GM12878 (cell line): ENCODE results near the gene BIRC6. TPM values are rescaled to one million over a fixed set of nuclear protein-coding genes. Genes with fewer than 3 reads are reported as not detected.

Experiments used
- ATAC-seq: fragments of 200-7000 bp; cut with Tn5 transposase; 3 replicates; pipeline ENCODE4 v1.9.1; 2020; ENCODE audit warnings: mild to moderate bottlenecking, moderate library complexity
- BruUV-seq: library from RNA; stranded (reverse); fragments of 400-500 nt; replicated peaks from 2 replicates; lab custom pipeline; 2021; lab: Mats Ljungman, UMichigan
- CTCF ChIA-PET: fragments of 300-600 bp; sonication (Branson Sonifier 250); formaldehyde crosslinking; extraction: SDS; loops from one replicate; lab custom pipeline; 2021; ENCODE audit warnings: inconsistent platforms; lab: Yijun Ruan, JAX
- POLR2A ChIA-PET: fragments of 350-600 bp; formaldehyde crosslinking; extraction: SDS; loops from one replicate; lab custom pipeline; 2021; ENCODE audit warnings: inconsistent platforms; lab: Charles Lee
- RAD21 ChIA-PET: fragments of 300-600 bp; sonication (Branson Sonifier 250); formaldehyde crosslinking; loops from one replicate; lab custom pipeline; 2023; ENCODE audit warnings: antibody characterized with exemption; ENCODE audit not compliant: unreplicated experiment; lab: Charles Lee
- SMC1A ChIA-PET: fragments of 300-600 bp; sonication (Branson Sonifier 250); formaldehyde crosslinking; loops from one replicate; lab custom pipeline; 2023; ENCODE audit not compliant: unreplicated experiment, uncharacterized antibody; lab: Charles Lee
- DNase-seq: peaks from one replicate; pipeline ENCODE4 v3.0.0-alpha.2; 2011; ENCODE audit warnings: low read depth, low spot score
- FAIRE-seq: peaks from 3 replicates; lab custom pipeline; 2011; peaks lifted over from hg19 to GRCh38; lab: Jason Lieb, UNC
- H2AFZ ChIP-seq: 2 replicates; pipeline ENCODE4 v1.6.0; 2011; ENCODE audit warnings: low read depth, low read length, control low read depth; ENCODE audit not compliant: control insufficient read depth
- H3K27ac ChIP-seq: 2 replicates; pipeline ENCODE4 v1.5.1; 2011; ENCODE audit warnings: control low read depth; ENCODE audit not compliant: control insufficient read depth, insufficient read depth
- H3K27me3 ChIP-seq, 2 experiments: replicated peaks in 1 of 2; 2 replicates each; pipeline versions ENCODE4 v1.6.0 to v1.6.1; 2011; ENCODE audit warnings: low read length in 1 of 2; ENCODE audit not compliant: control insufficient read depth in 2 of 2, insufficient read depth in 2 of 2
- H3K36me3 ChIP-seq, 2 experiments: 2 replicates each; pipeline ENCODE4 v1.5.1; 2011; ENCODE audit warnings: low read length in 1 of 2; ENCODE audit not compliant: control insufficient read depth in 2 of 2, insufficient read depth in 2 of 2
- H3K4me1 ChIP-seq: 2 replicates; pipeline ENCODE4 v1.6.1; 2011; ENCODE audit warnings: mild to moderate bottlenecking, low read length, moderate library complexity, mixed read lengths; ENCODE audit not compliant: control insufficient read depth, insufficient read depth
- H3K4me2 ChIP-seq: 2 replicates; pipeline ENCODE4 v1.6.0; 2011; ENCODE audit warnings: control low read depth; ENCODE audit not compliant: control insufficient read depth, insufficient read depth
- H3K4me3 ChIP-seq: fragments of 200-600 bp; sonication (generic); 2 replicates; pipeline ENCODE4 v1.5.1; 2016
- H3K79me2 ChIP-seq: 2 replicates; pipeline ENCODE4 v1.6.0; 2011; ENCODE audit warnings: low read length; ENCODE audit not compliant: control insufficient read depth, insufficient read depth
- H3K9ac ChIP-seq: 2 replicates; pipeline ENCODE4 v1.8.0; 2011; ENCODE audit warnings: low read length, control low read depth, mixed read lengths; ENCODE audit not compliant: control insufficient read depth, insufficient read depth
- H3K9me3 ChIP-seq: replicated peaks from 3 replicates; pipeline ENCODE4 v1.5.1; 2011; ENCODE audit warnings: mild to moderate bottlenecking, low read length; ENCODE audit not compliant: control insufficient read depth, insufficient read depth
- H4K20me1 ChIP-seq: 2 replicates; pipeline ENCODE4 v1.6.0; 2011; ENCODE audit not compliant: control insufficient read depth, insufficient read depth
- ATF2 ChIP-seq: IDR thresholded peaks from 2 replicates; pipeline ENCODE4 v1.6.1; 2012; ENCODE audit warnings: low read length, inconsistent platforms
- BCL3 ChIP-seq: IDR thresholded peaks from 2 replicates; pipeline ENCODE4 v1.6.1; 2011; ENCODE audit warnings: borderline replicate concordance, low read depth, mild to moderate bottlenecking, moderate library complexity, low read length; ENCODE audit not compliant: insufficient read depth, poor library complexity, severe bottlenecking
- BHLHE40 ChIP-seq, 2 experiments: fragments of 450-650 bp in 1 of 2; IDR thresholded peaks; 2 replicates each; pipeline ENCODE4 v1.6.1; 2011 to 2017; ENCODE audit warnings: low read depth in 2 of 2, borderline replicate concordance in 1 of 2, improper control_type of control experiment in 1 of 2, low read length in 1 of 2, mild to moderate bottlenecking in 1 of 2
- EED ChIP-seq: sonication (generic); IDR thresholded peaks from 2 replicates; pipeline ENCODE4 v1.6.1; 2016; ENCODE audit warnings: antibody characterized with exemption, low read depth
- FOS ChIP-seq: IDR thresholded peaks from 3 replicates; pipeline ENCODE4 v1.6.1; 2011; ENCODE audit warnings: borderline replicate concordance; ENCODE audit not compliant: insufficient read length; ENCODE audit errors: extremely low read depth
- FOXM1 ChIP-seq: IDR thresholded peaks from 2 replicates; pipeline ENCODE4 v1.6.1; 2012; ENCODE audit warnings: low read depth, mild to moderate bottlenecking, inconsistent platforms, low read length, moderate library complexity
- IKZF1 ChIP-seq: fragments of 450-650 bp; conservative IDR thresholded peaks from 2 replicates; pipeline ENCODE4 v1.6.1; 2017; ENCODE audit warnings: antibody characterized with exemption, mild to moderate bottlenecking
- IKZF2 ChIP-seq, 2 experiments: fragments of 450-650 bp; IDR thresholded peaks; 2 replicates each; pipeline ENCODE4 v1.6.1; 2017; ENCODE audit warnings: mild to moderate bottlenecking in 2 of 2, moderate library complexity in 2 of 2
- MTA2 ChIP-seq: fragments of 450-650 bp; IDR thresholded peaks from 2 replicates; pipeline ENCODE4 v1.6.1; 2016; ENCODE audit warnings: low read depth, mild to moderate bottlenecking, moderate library complexity
- MYB ChIP-seq: fragments of 150-350 bp; IDR thresholded peaks from 2 replicates; pipeline ENCODE4 v1.6.1; 2014; ENCODE audit warnings: mild to moderate bottlenecking, low read depth, low read length, borderline replicate concordance
- NBN ChIP-seq: fragments of 450-650 bp; IDR thresholded peaks from 2 replicates; pipeline ENCODE4 v1.6.1; 2016
- PML ChIP-seq: IDR thresholded peaks from 2 replicates; pipeline ENCODE4 v1.6.1; 2012; ENCODE audit warnings: low read length, inconsistent platforms
- PRDM15 ChIP-seq: fragments of 450-650 bp; formaldehyde crosslinking; IDR thresholded peaks from 2 replicates; pipeline ENCODE4 v1.4.0; 2020; ENCODE audit warnings: mild to moderate bottlenecking, moderate library complexity
- TCF12 ChIP-seq: IDR thresholded peaks from 2 replicates; pipeline ENCODE4 v1.6.1; 2011; ENCODE audit warnings: low read depth, mild to moderate bottlenecking, low read length
- TCF7 ChIP-seq: IDR thresholded peaks from 2 replicates; pipeline ENCODE4 v1.6.1; 2014; ENCODE audit warnings: antibody characterized with exemption, borderline replicate concordance
- YY1 ChIP-seq: IDR thresholded peaks from 2 replicates; pipeline ENCODE4 v1.6.1; 2011; ENCODE audit warnings: low read depth, mild to moderate bottlenecking, low read length
- ZBED1 ChIP-seq: IDR thresholded peaks from 2 replicates; pipeline ENCODE4 v1.6.1; 2016; ENCODE audit warnings: borderline replicate concordance
- ZNF217 ChIP-seq: fragments of 450-650 bp; IDR thresholded peaks from 2 replicates; pipeline ENCODE4 v1.6.1; 2017; ENCODE audit warnings: antibody characterized with exemption, mild to moderate bottlenecking
- WGBS: methylation state at CpG from one replicate; pipeline ENCODE4 v1.1.6; 2016; ENCODE audit warnings: low lambda C conversion rate; ENCODE audit not compliant: insufficient replicate concordance, insufficient coverage; ENCODE audit errors: missing lambda C conversion rate; 5-methylcytosine and 5-hydroxymethylcytosine counted together
- in situ Hi-C: fragments of 300-500 bp; cut with MboI; formaldehyde crosslinking; loops from 9 replicates; pipeline ENCODE4 v1.14.3; 2018; ENCODE audit warnings: mixed read lengths
- intact Hi-C: fragments of 100-400 bp; cut with micrococcal nuclease; formaldehyde crosslinking; loops from one replicate; pipeline ENCODE4 v1.14.2; 2022; ENCODE audit not compliant: unreplicated experiment
- polyA plus RNA-seq, 11 experiments: library from polyadenylated mRNA; depleted of rRNA in 4 of 11; unstranded in 6 of 11; stranded (reverse) in 5 of 11; fragments of >200 nt; fragmentation: Nextera tagmentation in 4 of 11; fragmentation: Illumina TruSeq in 1 of 11; extraction: Ambion mirVana in 4 of 11; extraction: Trizol in 1 of 11; gene quantifications; 1 replicate in 1 of 11; 2 replicates in 10 of 11; pipeline versions ENCODE4 v1.2.1 to v1.2.3, GENCODE V29; 2011 to 2016; ENCODE audit warnings: inconsistent platforms in 2 of 11, missing spikeins in 2 of 11, low read depth in 1 of 11
- total RNA-seq, 4 experiments: library from RNA; depleted of rRNA in 3 of 4; stranded (reverse); fragments of >200 nt in 3 of 4; fragmentation: Illumina TruSeq in 1 of 4; extraction: Trizol in 1 of 4; gene quantifications; 2 replicates each; pipeline versions ENCODE4 v1.2.1 to v1.2.3, GENCODE V29; 2013 to 2021
- TF ChIP-seq, protein P1 (sequence below): IDR thresholded peaks from 2 replicates; pipeline ENCODE4 v1.6.1; 2012; ENCODE audit warnings: low read depth, low read length, improper control_type of control experiment

The BIRC6 gene
- total and polyA plus RNA-seq, 10 of the 15 experiments (the other 5 are each of a cell fraction or from before 2014, with no cell fraction given): 18.8 to 118 (median 55.0) TPM

DNA sequence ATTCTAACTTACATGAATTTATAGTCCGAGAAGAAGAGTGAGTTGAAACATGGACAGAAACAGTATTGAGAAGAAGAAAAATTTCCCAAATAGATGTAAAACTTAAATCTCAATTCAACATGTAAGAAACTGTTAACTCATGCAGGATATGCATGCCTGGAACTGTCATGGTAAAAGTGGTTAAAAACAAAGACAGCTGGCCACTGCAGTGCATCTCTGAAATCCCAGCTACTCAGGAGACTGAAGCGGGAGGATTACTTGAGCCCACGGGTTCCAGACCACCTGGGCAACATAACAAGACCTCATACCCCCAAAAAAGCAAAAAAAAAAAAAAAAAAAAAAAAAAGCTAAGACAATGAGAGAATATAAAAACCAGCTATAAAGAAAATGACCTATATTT, 178.0 kb downstream of the BIRC6 start:
- peaks cover 0 to 25% of the 10 kb centered on the region in 2 experiments; a peak in 3 of 4 replicates for H3K36me3 ChIP-seq
- no peak overlapping the region for H3K4me3 ChIP-seq
- no peaks in the 10 kb centered on the region for H3K27me3 ChIP-seq
- POLR2A ChIA-PET: interaction anchor here (0.6 to 0.7 kb wide), 8 partner anchors 10 to 163 kb away, joined by 3 to 10 read pairs (median 4); no protein-coding TSS in a partner anchor
- TF ChIP-seq NBN (no peak), ZBED1 (no peak), IKZF2 (IDR thresholded peaks at IDR 0.05) (no peak), PML (no peak), ATF2 (no peak), YY1 (no peak), PRDM15 (CRISPR knock-in tag) (no peak), FOS (no peak), ZNF217 (no peak), MTA2 (no peak), TCF12 (no peak), EED (no peak), BHLHE40 (IDR thresholded peaks at IDR 0.05; ENCODE audit: borderline replicate concordance in 1 of 2, low read depth in 2 of 2, low read length in 1 of 2) (no peak), BCL3 (no peak), FOXM1 (no peak), IKZF1 (no peak), MYB (no peak), TCF7 (no peak)
- TF ChIP-seq, protein P1, sequence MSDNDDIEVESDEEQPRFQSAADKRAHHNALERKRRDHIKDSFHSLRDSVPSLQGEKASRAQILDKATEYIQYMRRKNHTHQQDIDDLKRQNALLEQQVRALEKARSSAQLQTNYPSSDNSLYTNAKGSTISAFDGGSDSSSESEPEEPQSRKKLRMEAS: no peak
- BruUV-seq: no TSS peak
- intact Hi-C loops: no loop called here
- SMC1A ChIA-PET: no interaction called here
- CTCF ChIA-PET: interaction anchor here (1.4 kb wide), 1 partner anchor 12 kb away, joined by 3 read pairs; no protein-coding TSS in a partner anchor
- DNase-seq: no peak
- H3K4me1 ChIP-seq: no peaks in the 10 kb centered on the region
- H3K4me2 ChIP-seq: no peak overlapping the region
- H4K20me1 ChIP-seq: no peaks in the 10 kb centered on the region
- H3K79me2 ChIP-seq: no peaks in the 10 kb centered on the region
- no peaks in the 10 kb centered on the region for H3K9me3 ChIP-seq
- FAIRE-seq: no peak
- ATAC-seq: no peak
- RAD21 ChIA-PET: no interaction called here
- in situ Hi-C loops: no loop called here
- no peak overlapping the region for H2AFZ ChIP-seq
- no peak overlapping the region for H3K9ac ChIP-seq
- 100% methylated on average over 3 of the region's 3 CpGs for WGBS
- H3K27ac ChIP-seq: no peak overlapping the region
